ENCODE measurements around the gene NOG. TPM values are rescaled to one million over a fixed set of nuclear protein-coding genes. Genes with fewer than 3 reads are reported as not detected.
A peak's percentile ranks its signal among the peaks of the same experiment; 100 is the strongest.

The NOG gene
- total RNA-seq, 2 donors from 2014 or later: 1.5 TPM; not detected in 1

GRCh38 chr17:56558088-56558487, 35.4 kb upstream of the NOG start:
- Histone ChIP-seq H3K27me3 (no peaks in the 10 kb centered on the region), H3K4me3 (no peak overlapping the region), H3K27ac (no peak overlapping the region), H3K36me3 (no peaks in the 10 kb centered on the region), H3K4me1 (no peaks in the 10 kb centered on the region), H3K9me3 (no peaks in the 10 kb centered on the region)
- no peak for DNase-seq (ENCODE audit: low spot score)
- TF ChIP-seq CTCF (IDR thresholded peaks at IDR 0.05): no peak

GRCh38 chr17:56570199-56570598, 23.3 kb upstream of the NOG start:
- Histone ChIP-seq H3K4me3 (no peak overlapping the region), H3K9me3 (no peaks in the 10 kb centered on the region), H3K4me1 (no peaks in the 10 kb centered on the region), H3K27me3 (no peaks in the 10 kb centered on the region), H3K27ac (no peak overlapping the region), H3K36me3 (no peaks in the 10 kb centered on the region)
- no peak for TF ChIP-seq CTCF (IDR thresholded peaks at IDR 0.05)
- DNase-seq (ENCODE audit: low spot score): no peak

GRCh38 chr17:56571456-56571855, 22.0 kb upstream of the NOG start:
- DNase-seq (ENCODE audit: low spot score): no peak
- no peak for TF ChIP-seq CTCF (IDR thresholded peaks at IDR 0.05)
- Histone ChIP-seq H3K36me3 (no peaks in the 10 kb centered on the region), H3K27me3 (no peaks in the 10 kb centered on the region), H3K9me3 (no peaks in the 10 kb centered on the region), H3K4me1 (no peaks in the 10 kb centered on the region), H3K4me3 (no peak overlapping the region), H3K27ac (no peak overlapping the region)

GRCh38 chr17:56577190-56577842, 16.2 kb upstream of the NOG start:
- Histone ChIP-seq H3K4me3 (peak overlapping the region in 1 of 2 donors; percentile 27), H3K27me3 (no peaks in the 10 kb centered on the region), H3K36me3 (no peaks in the 10 kb centered on the region), H3K27ac (peak overlapping the region in 1 of 2 donors; percentile 54), H3K4me1 (peaks cover 0 to 12% of the 10 kb centered on the region in 2 donors), H3K9me3 (no peaks in the 10 kb centered on the region)
- no peak for DNase-seq (ENCODE audit: low spot score)
- TF ChIP-seq CTCF (IDR thresholded peaks at IDR 0.05): no peak

GRCh38 chr17:56577843-56578204, 15.7 kb upstream of the NOG start:
- H3K4me1 ChIP-seq: peaks cover 0 to 12% of the 10 kb centered on the region in 2 donors
- DNase-seq (ENCODE audit: low spot score): no peak
- no peaks in the 10 kb centered on the region for H3K27me3 ChIP-seq
- no peaks in the 10 kb centered on the region for H3K9me3 ChIP-seq
- TF ChIP-seq CTCF (IDR thresholded peaks at IDR 0.05): no peak
- no peaks in the 10 kb centered on the region for H3K36me3 ChIP-seq
- peak overlapping the region in 1 of 2 donors; percentile 27 for H3K4me3 ChIP-seq
- peak overlapping the region in 1 of 2 donors; percentile 54 for H3K27ac ChIP-seq

All from right atrium auricular region (tissue), 2 donors.